C4-2B (cell line): ENCODE measurements around the gene MADD.

ENCODE experiments used
- H3K27ac ChIP-seq: fragments of 450-650 bp; 2 replicates; pipeline ENCODE4 v1.5.1; 2017
- CTCF ChIP-seq: fragments of 450-650 bp; conservative IDR thresholded peaks from 2 replicates; pipeline ENCODE4 v1.5.1; 2017; ENCODE audit warnings: mild to moderate bottlenecking
- ZFX ChIP-seq: fragments of 450-650 bp; IDR thresholded peaks from 2 replicates; pipeline ENCODE4 v1.6.1; 2017

MADD gene

GRCh38 chr11:47355283-47356128, 85.6 kb downstream of the MADD start:
- TF ChIP-seq ZFX (no peak), CTCF (peak; percentile 99)
- H3K27ac ChIP-seq = peak overlapping the region; percentile 54

GRCh38 chr11:47356129-47356997, 86.4 kb downstream of the MADD start:
- TF ChIP-seq ZFX (no peak), CTCF (no peak)
- no peak overlapping the region; the same call in 1 of the 2 replicates for H3K27ac ChIP-seq

- no peak for TF ChIP-seq ZFX
- TF ChIP-seq CTCF = no peak
- H3K27ac ChIP-seq = no peak overlapping the region
Observed at GRCh38 chr11:47356998-47357329, 87.0 kb downstream of the MADD start.

- TF ChIP-seq CTCF (no peak), ZFX (no peak)
- H3K27ac ChIP-seq = no peak overlapping the region
Observed at GRCh38 chr11:47357985-47358730, 88.2 kb downstream of the MADD start.

- no peak overlapping the region for H3K27ac ChIP-seq
- TF ChIP-seq ZFX (no peak), CTCF (no peak)
Observed at GRCh38 chr11:47358731-47359051, 88.8 kb downstream of the MADD start.

GRCh38 chr11:47359162-47359561, 89.2 kb downstream of the MADD start:
- no peak overlapping the region for H3K27ac ChIP-seq
- TF ChIP-seq CTCF (no peak), ZFX (no peak)

- no peak for TF ChIP-seq CTCF
- TF ChIP-seq ZFX = no peak
- no peak overlapping the region for H3K27ac ChIP-seq
Observed at GRCh38 chr11:47359586-47359985, 89.7 kb downstream of the MADD start.
